ENCODE data around the gene TVP23A. TPM values are rescaled to one million over a fixed set of nuclear protein-coding genes. Genes with fewer than 3 reads are reported as not detected.

Gene TVP23A
- total and polyA plus RNA-seq, 2 experiments from 2014 or later = 2.0 to 2.1 TPM

GRCh38 chr16:10762336-10763016 is 56.1 kb downstream of the TVP23A start:
- Histone ChIP-seq H3K27me3 (no peaks in the 10 kb centered on the region), H3K27ac (no peak overlapping the region), H3K36me3 (peaks cover 36% of the 10 kb centered on the region), H3K4me1 (ENCODE audit: low read depth) (no peaks in the 10 kb centered on the region), H3K9me3 (ENCODE audit: low read depth) (no peaks in the 10 kb centered on the region), H3K4me3 (no peak overlapping the region)
- no peak for TF ChIP-seq CTCF (IDR thresholded peaks at IDR 0.05; ENCODE audit: low read depth, low read length)
- no peak for DNase-seq (ENCODE audit: low read depth in 1 of 2, low spot score in 1 of 2)

GRCh38 chr16:10761373-10761772 is 57.2 kb downstream of the TVP23A start:
- H3K36me3 ChIP-seq = peaks cover 36% of the 10 kb centered on the region
- DNase-seq (ENCODE audit: low read depth in 1 of 2, low spot score in 1 of 2) = no peak
- H3K4me3 ChIP-seq = no peak overlapping the region
- no peaks in the 10 kb centered on the region for H3K9me3 ChIP-seq (ENCODE audit: low read depth)
- H3K27me3 ChIP-seq = no peaks in the 10 kb centered on the region
- H3K27ac ChIP-seq = no peak overlapping the region
- peaks cover 5% of the 10 kb centered on the region for H3K4me1 ChIP-seq (ENCODE audit: low read depth)
- no peak for TF ChIP-seq CTCF (IDR thresholded peaks at IDR 0.05; ENCODE audit: low read depth, low read length)

GRCh38 chr16:10760858-10761257 is 57.7 kb downstream of the TVP23A start:
- DNase-seq (ENCODE audit: low read depth in 1 of 2, low spot score in 1 of 2) = no peak
- peaks cover 8% of the 10 kb centered on the region for H3K4me1 ChIP-seq (ENCODE audit: low read depth)
- no peak for TF ChIP-seq CTCF (IDR thresholded peaks at IDR 0.05; ENCODE audit: low read depth, low read length)
- no peak overlapping the region for H3K4me3 ChIP-seq
- no peaks in the 10 kb centered on the region for H3K27me3 ChIP-seq
- no peak overlapping the region for H3K27ac ChIP-seq
- H3K36me3 ChIP-seq = peaks cover 36% of the 10 kb centered on the region
- H3K9me3 ChIP-seq (ENCODE audit: low read depth) = no peaks in the 10 kb centered on the region

- TF ChIP-seq CTCF (IDR thresholded peaks at IDR 0.05; ENCODE audit: low read depth, low read length) = no peak
- no peaks in the 10 kb centered on the region for H3K9me3 ChIP-seq (ENCODE audit: low read depth)
- DNase-seq (ENCODE audit: low read depth in 1 of 2, low spot score in 1 of 2) = peak; percentile 21 to 31
- peaks cover 8% of the 10 kb centered on the region for H3K4me1 ChIP-seq (ENCODE audit: low read depth)
- no peak overlapping the region for H3K4me3 ChIP-seq
- no peaks in the 10 kb centered on the region for H3K27me3 ChIP-seq
- peak overlapping the region; percentile 60 for H3K27ac ChIP-seq
- H3K36me3 ChIP-seq = peaks cover 32% of the 10 kb centered on the region
Observed at GRCh38 chr16:10756574-10756973, 62.0 kb downstream of the TVP23A start.

- H3K27ac ChIP-seq = no peak overlapping the region
- no peak overlapping the region for H3K4me3 ChIP-seq
- no peaks in the 10 kb centered on the region for H3K9me3 ChIP-seq (ENCODE audit: low read depth)
- no peaks in the 10 kb centered on the region for H3K27me3 ChIP-seq
- DNase-seq (ENCODE audit: low read depth in 1 of 2, low spot score in 1 of 2) = peak in 1 of 2 donors; percentile 17
- peaks cover 19% of the 10 kb centered on the region for H3K36me3 ChIP-seq
- peaks cover 22% of the 10 kb centered on the region for H3K4me1 ChIP-seq (ENCODE audit: low read depth)
- no peak for TF ChIP-seq CTCF (IDR thresholded peaks at IDR 0.05; ENCODE audit: low read depth, low read length)
Observed at GRCh38 chr16:10754941-10755340, 63.7 kb downstream of the TVP23A start.

All from cardiac muscle cell (in vitro differentiated cells and primary cell).